Measurements from ENCODE around the gene POLD3. TPM values are rescaled to one million over a fixed set of nuclear protein-coding genes. Genes with fewer than 3 reads are reported as not detected.

Gene POLD3
- total and polyA plus RNA-seq, 7 experiments from 2014 or later = 8.0 to 40.8 (median 14.7) TPM

- ChIA-PET CTCF (no interaction called here), POLR2A (no interaction called here)
- no peak overlapping the region for H3K4me3 Mint-ChIP-seq
- no peaks in the 10 kb centered on the region for H3K9me3 Mint-ChIP-seq
- H3K27ac Mint-ChIP-seq = peak overlapping the region in 1 of 9 donors; percentile 15
- Histone ChIP-seq H3K4me1 (ENCODE audit: control insufficient read depth in 2 of 2, insufficient read depth in 2 of 2, low read length in 2 of 2) (no peaks in the 10 kb centered on the region), H3K27ac (ENCODE audit: low read depth, low read length) (no peak overlapping the region), H3K9me3 (ENCODE audit: control insufficient read depth in 2 of 3, low read length in 3 of 3) (no peaks in the 10 kb centered on the region), H3K4me3 (ENCODE audit: low read length) (no peak overlapping the region), H3K36me3 (ENCODE audit: control insufficient read depth in 2 of 3, insufficient read depth in 3 of 3, low read length in 3 of 3) (no peaks in the 10 kb centered on the region), H3K27me3 (ENCODE audit: control insufficient read depth in 2 of 2, insufficient read depth in 2 of 2, low read length in 2 of 2) (peaks cover 0 to 11% of the 10 kb centered on the region in 2 donors)
- no peaks in the 10 kb centered on the region for H3K36me3 Mint-ChIP-seq
- DNase-seq (peak in 1 of 9 donors; percentile 6), ATAC-seq (no peak)
- intact Hi-C loops (cut with micrococcal nuclease) = no loop called here
- peaks cover 16 to 36% (median 28%) of the 10 kb centered on the region in 5 donors for H3K27me3 Mint-ChIP-seq
- peaks cover 0 to 3% (median 0%) of the 10 kb centered on the region in 7 donors for H3K4me1 Mint-ChIP-seq
Measured at GRCh38 chr11:74680035-74680671, 87.8 kb downstream of the POLD3 start.

- H3K9me3 ChIP-seq (ENCODE audit: control insufficient read depth in 2 of 3, low read length in 3 of 3) = no peaks in the 10 kb centered on the region
- Mint-ChIP-seq H3K36me3 (no peaks in the 10 kb centered on the region), H3K27me3 (peaks cover 16 to 37% (median 33%) of the 10 kb centered on the region in 5 donors), H3K9me3 (no peaks in the 10 kb centered on the region), H3K4me3 (no peak overlapping the region), H3K4me1 (peaks cover 0 to 3% (median 0%) of the 10 kb centered on the region in 7 donors), H3K27ac (no peak overlapping the region)
- H3K4me1 ChIP-seq (ENCODE audit: control insufficient read depth in 2 of 2, insufficient read depth in 2 of 2, low read length in 2 of 2) = no peaks in the 10 kb centered on the region
- no peaks in the 10 kb centered on the region for H3K36me3 ChIP-seq (ENCODE audit: control insufficient read depth in 2 of 3, insufficient read depth in 3 of 3, low read length in 3 of 3)
- ATAC-seq (no peak), DNase-seq (peak in 1 of 9 donors; percentile 14)
- intact Hi-C loops (cut with micrococcal nuclease) = no loop called here
- no peak overlapping the region for H3K4me3 ChIP-seq (ENCODE audit: low read length)
- H3K27ac ChIP-seq (ENCODE audit: low read depth, low read length) = no peak overlapping the region
- POLR2A ChIA-PET = interaction anchor here (0.5 kb wide), 1 partner anchor 747 kb away, joined by 3 read pairs; no protein-coding TSS in a partner anchor
- peaks cover 0 to 11% of the 10 kb centered on the region in 2 donors for H3K27me3 ChIP-seq (ENCODE audit: control insufficient read depth in 2 of 2, insufficient read depth in 2 of 2, low read length in 2 of 2)
- CTCF ChIA-PET = no interaction called here
Measured at GRCh38 chr11:74680703-74681531, 88.5 kb downstream of the POLD3 start.

- H3K4me3 ChIP-seq (ENCODE audit: low read length) = no peak overlapping the region
- intact Hi-C loops (cut with micrococcal nuclease) = no loop called here
- no peak for DNase-seq
- ATAC-seq = no peak
- Mint-ChIP-seq H3K4me1 (peaks cover 0 to 3% (median 0%) of the 10 kb centered on the region in 7 donors), H3K4me3 (peak overlapping the region in 1 of 10 donors; percentile 9), H3K27ac (peak overlapping the region in 1 of 9 donors; percentile 36), H3K36me3 (no peaks in the 10 kb centered on the region), H3K9me3 (peaks cover 0 to 2% (median 0%) of the 10 kb centered on the region in 11 donors), H3K27me3 (peaks cover 16 to 37% (median 33%) of the 10 kb centered on the region in 5 donors)
- peaks cover 0 to 11% of the 10 kb centered on the region in 2 donors for H3K27me3 ChIP-seq (ENCODE audit: control insufficient read depth in 2 of 2, insufficient read depth in 2 of 2, low read length in 2 of 2)
- POLR2A ChIA-PET = no interaction called here
- H3K36me3 ChIP-seq (ENCODE audit: control insufficient read depth in 2 of 3, insufficient read depth in 3 of 3, low read length in 3 of 3) = no peaks in the 10 kb centered on the region
- CTCF ChIA-PET = no interaction called here
- H3K9me3 ChIP-seq (ENCODE audit: control insufficient read depth in 2 of 3, low read length in 3 of 3) = no peaks in the 10 kb centered on the region
- H3K4me1 ChIP-seq (ENCODE audit: control insufficient read depth in 2 of 2, insufficient read depth in 2 of 2, low read length in 2 of 2) = no peaks in the 10 kb centered on the region
- no peak overlapping the region for H3K27ac ChIP-seq (ENCODE audit: low read depth, low read length)
Measured at GRCh38 chr11:74681686-74682651, 89.6 kb downstream of the POLD3 start.

- DNase-seq (no peak), ATAC-seq (no peak)
- no peak overlapping the region for H3K27ac Mint-ChIP-seq
- peak overlapping the region in 2 of 10 donors; percentile 42 to 46 for H3K4me3 Mint-ChIP-seq
- POLR2A ChIA-PET = no interaction called here
- peaks cover 0 to 3% (median 0%) of the 10 kb centered on the region in 7 donors for H3K4me1 Mint-ChIP-seq
- Histone ChIP-seq H3K4me3 (ENCODE audit: low read length) (no peak overlapping the region), H3K9me3 (ENCODE audit: control insufficient read depth in 2 of 3, low read length in 3 of 3) (no peaks in the 10 kb centered on the region), H3K36me3 (ENCODE audit: control insufficient read depth in 2 of 3, insufficient read depth in 3 of 3, low read length in 3 of 3) (no peaks in the 10 kb centered on the region), H3K27me3 (ENCODE audit: control insufficient read depth in 2 of 2, insufficient read depth in 2 of 2, low read length in 2 of 2) (peaks cover 0 to 11% of the 10 kb centered on the region in 2 donors), H3K27ac (ENCODE audit: low read depth, low read length) (no peak overlapping the region), H3K4me1 (ENCODE audit: control insufficient read depth in 2 of 2, insufficient read depth in 2 of 2, low read length in 2 of 2) (no peaks in the 10 kb centered on the region)
- CTCF ChIA-PET = no interaction called here
- no peaks in the 10 kb centered on the region for H3K36me3 Mint-ChIP-seq
- peaks cover 16 to 37% (median 33%) of the 10 kb centered on the region in 5 donors for H3K27me3 Mint-ChIP-seq
- intact Hi-C loops (cut with micrococcal nuclease) = no loop called here
- H3K9me3 Mint-ChIP-seq = peaks cover 0 to 2% (median 0%) of the 10 kb centered on the region in 11 donors
Measured at GRCh38 chr11:74682731-74683278, 90.4 kb downstream of the POLD3 start.

GRCh38 chr11:74683279-74683871 lies 91.0 kb downstream of the POLD3 start:
- H3K4me3 ChIP-seq (ENCODE audit: low read length) = no peak overlapping the region
- no peaks in the 10 kb centered on the region for H3K36me3 Mint-ChIP-seq
- peak; percentile 23 for ATAC-seq
- ChIA-PET CTCF (no interaction called here), POLR2A (no interaction called here)
- H3K36me3 ChIP-seq (ENCODE audit: control insufficient read depth in 2 of 3, insufficient read depth in 3 of 3, low read length in 3 of 3) = no peaks in the 10 kb centered on the region
- H3K4me1 Mint-ChIP-seq = peaks cover 0 to 6% (median 0%) of the 10 kb centered on the region in 7 donors
- peaks cover 16 to 37% (median 33%) of the 10 kb centered on the region in 5 donors for H3K27me3 Mint-ChIP-seq
- peaks cover 0 to 11% of the 10 kb centered on the region in 2 donors for H3K27me3 ChIP-seq (ENCODE audit: control insufficient read depth in 2 of 2, insufficient read depth in 2 of 2, low read length in 2 of 2)
- no peak overlapping the region for H3K27ac Mint-ChIP-seq
- H3K9me3 ChIP-seq (ENCODE audit: control insufficient read depth in 2 of 3, low read length in 3 of 3) = no peaks in the 10 kb centered on the region
- no peak overlapping the region for H3K27ac ChIP-seq (ENCODE audit: low read depth, low read length)
- H3K4me1 ChIP-seq (ENCODE audit: control insufficient read depth in 2 of 2, insufficient read depth in 2 of 2, low read length in 2 of 2) = no peaks in the 10 kb centered on the region
- H3K9me3 Mint-ChIP-seq = peaks cover 0 to 2% (median 0%) of the 10 kb centered on the region in 11 donors
- intact Hi-C loops (cut with micrococcal nuclease) = no loop called here
- peak overlapping the region in 3 of 10 donors; percentile 42 to 53 (median 46) for H3K4me3 Mint-ChIP-seq
- DNase-seq = no peak
